ENCODE results near the gene CHPT1.

DNA sequence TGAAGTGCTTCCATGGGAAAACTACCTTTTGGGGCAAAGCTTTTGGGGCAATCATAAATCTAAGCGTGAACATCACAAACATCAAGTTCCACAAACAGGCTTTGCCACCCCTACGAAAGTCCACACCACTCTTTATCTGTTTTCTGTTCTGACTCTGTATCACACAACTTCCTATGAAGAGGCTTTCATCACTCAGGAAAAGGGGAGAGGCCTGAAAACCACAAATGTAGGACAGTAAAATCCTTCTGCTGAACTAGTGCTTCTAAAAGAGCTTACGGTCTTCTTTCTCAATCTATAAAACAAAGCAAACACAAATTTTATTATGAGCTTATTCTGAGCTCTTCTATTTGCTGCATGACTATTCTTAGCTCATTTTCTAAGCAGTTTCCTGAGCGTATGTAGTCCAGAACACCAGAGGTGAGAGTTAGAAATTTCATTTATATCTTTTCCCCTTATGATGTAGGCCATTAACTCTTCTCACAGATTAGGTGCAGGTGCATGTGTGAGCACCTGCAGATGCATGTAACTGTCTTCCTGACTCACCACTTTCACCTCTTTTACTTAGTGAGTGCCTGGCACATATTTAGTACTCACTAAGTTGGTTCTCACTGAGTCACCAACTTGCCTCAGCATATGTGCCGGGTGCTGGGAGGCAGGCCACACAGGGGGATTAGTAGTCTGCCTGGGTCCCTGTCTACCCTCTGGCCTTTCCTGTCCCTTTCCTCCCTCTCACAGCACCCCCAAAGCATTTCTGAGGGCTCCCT, 74.8 kb downstream of the CHPT1 start:
- TF ChIP-seq POLR2A (IDR thresholded peaks at IDR 0.05; ENCODE audit: low read length) = no peak
- no peak for TF ChIP-seq GATA1 (IDR thresholded peaks at IDR 0.05; ENCODE audit: low read depth, low read length)

Data from erythroblast (primary cell).